HG02678 (cell line): ENCODE measurements around the gene DUSP15.
"Not testable (repeated sequence)": the region's sequence is repeated elsewhere in the genome, so short reads cannot be mapped to it uniquely, and the experiment has no call there.

Source experiments
- ATAC-seq: cut with Tn5 transposase; IDR thresholded peaks from one replicate; pipeline ENCODE4 v1.9.1; 2021; ENCODE audit warnings: mild to moderate bottlenecking, moderate library complexity; ENCODE audit not compliant: unreplicated experiment

Gene DUSP15

GRCh38 chr20:31841928-31842327 lies 28.4 kb downstream of the DUSP15 start:
- ATAC-seq: no peak

- ATAC-seq: no peak
Observed at GRCh38 chr20:31840906-31841816, 29.2 kb downstream of the DUSP15 start.

- no peak for ATAC-seq
Observed at GRCh38 chr20:31839782-31840487, 30.4 kb downstream of the DUSP15 start.

GRCh38 chr20:31838646-31839292 lies 31.6 kb downstream of the DUSP15 start:
- ATAC-seq: no peak

GRCh38 chr20:31837896-31838397 lies 32.4 kb downstream of the DUSP15 start:
- ATAC-seq: no peak

- ATAC-seq: no peak
Observed at GRCh38 chr20:31836853-31837608, 33.3 kb downstream of the DUSP15 start.

GRCh38 chr20:31835977-31836852 lies 34.1 kb downstream of the DUSP15 start:
- ATAC-seq: peak; percentile 70

- ATAC-seq: no peak
Observed at GRCh38 chr20:31835554-31835953, 34.8 kb downstream of the DUSP15 start.

GRCh38 chr20:31833931-31834521 lies 36.3 kb downstream of the DUSP15 start:
- ATAC-seq: no peak

- no peak for ATAC-seq
Observed at GRCh38 chr20:31833130-31833930, 37.0 kb downstream of the DUSP15 start.

GRCh38 chr20:31831771-31832306 lies 38.5 kb downstream of the DUSP15 start:
- no peak for ATAC-seq

- no peak for ATAC-seq
Observed at GRCh38 chr20:31831211-31831610, 39.1 kb downstream of the DUSP15 start.

GRCh38 chr20:31830406-31830981 lies 39.8 kb downstream of the DUSP15 start:
- no peak for ATAC-seq

- no peak for ATAC-seq
Observed at GRCh38 chr20:31829731-31830130, 40.6 kb downstream of the DUSP15 start.

GRCh38 chr20:31828016-31828415 lies 42.3 kb downstream of the DUSP15 start:
- ATAC-seq: not testable (repeated sequence)

- ATAC-seq: no peak
Observed at GRCh38 chr20:31827059-31827458, 43.3 kb downstream of the DUSP15 start.

GRCh38 chr20:31826074-31826473 lies 44.3 kb downstream of the DUSP15 start:
- ATAC-seq: no peak
